Osteoblast (primary cell): ENCODE data around the gene CCBE1. TPM values are rescaled to one million over a fixed set of nuclear protein-coding genes. Genes with fewer than 3 reads are reported as not detected.

Experiments used
- DNase-seq: peaks from one replicate; pipeline ENCODE4 v3.0.0; 2011; ENCODE audit warnings: low spot score, mixed read lengths; ENCODE audit not compliant: insufficient read length; ENCODE audit errors: missing footprints
- H2AFZ ChIP-seq: 2 replicates; pipeline ENCODE4 v1.6.0; 2011; ENCODE audit warnings: mild to moderate bottlenecking, low read length
- H3K27ac ChIP-seq: 2 replicates; pipeline ENCODE4 v1.5.1; 2011; ENCODE audit warnings: mild to moderate bottlenecking, low read depth, low read length, moderate library complexity
- H3K27me3 ChIP-seq: 2 replicates; pipeline ENCODE4 v1.6.0; 2012; ENCODE audit warnings: mild to moderate bottlenecking, control low read depth, inconsistent platforms, low read length, moderate library complexity; ENCODE audit not compliant: insufficient read depth
- H3K36me3 ChIP-seq: 2 replicates; pipeline ENCODE4 v1.5.1; 2011; ENCODE audit warnings: mild to moderate bottlenecking, low read length, control low read depth, moderate library complexity; ENCODE audit not compliant: insufficient read depth
- H3K4me1 ChIP-seq: 2 replicates; pipeline ENCODE4 v1.5.1; 2011; ENCODE audit warnings: mild to moderate bottlenecking, low read length, control low read depth, moderate library complexity; ENCODE audit not compliant: insufficient read depth
- H3K4me2 ChIP-seq: 2 replicates; pipeline ENCODE4 v1.6.0; 2011; ENCODE audit warnings: mild to moderate bottlenecking, low read length; ENCODE audit not compliant: insufficient read depth
- H3K4me3 ChIP-seq: fragments of 200-600 bp; sonication (generic); 3 replicates; pipeline ENCODE4 v1.5.1; 2012; ENCODE audit warnings: mild to moderate bottlenecking, low read length, inconsistent platforms; ENCODE audit not compliant: insufficient read depth
- H3K79me2 ChIP-seq: 2 replicates; pipeline ENCODE4 v1.6.0; 2012; ENCODE audit warnings: mild to moderate bottlenecking, low read length, control low read depth, inconsistent platforms; ENCODE audit not compliant: insufficient read depth
- H3K9me3 ChIP-seq: 2 replicates; pipeline ENCODE4 v1.5.1; 2011; ENCODE audit warnings: low read depth, low read length, control low read depth
- H4K20me1 ChIP-seq: 2 replicates; pipeline ENCODE4 v1.6.0; 2012; ENCODE audit warnings: mild to moderate bottlenecking, low read length, control low read depth; ENCODE audit not compliant: insufficient read depth
- CTCF ChIP-seq: IDR thresholded peaks from 2 replicates; pipeline ENCODE4 v1.5.1; 2011; ENCODE audit warnings: mild to moderate bottlenecking, low read depth, low read length, moderate library complexity; ENCODE audit errors: extremely low read depth
- total RNA-seq: library from RNA; depleted of rRNA; stranded (reverse); fragments of >200 nt; gene quantifications from 2 replicates; pipeline ENCODE4 v1.2.3, GENCODE V29; 2012

CCBE1 gene
- total RNA-seq, 1 donor = 51.4 TPM

- H3K4me1 ChIP-seq = peaks cover 8% of the 10 kb centered on the region
- no peak overlapping the region for H2AFZ ChIP-seq
- peaks cover 98% of the 10 kb centered on the region for H3K79me2 ChIP-seq
- peaks cover 6% of the 10 kb centered on the region for H3K36me3 ChIP-seq
- TF ChIP-seq CTCF = no peak
- H4K20me1 ChIP-seq = peaks cover 55% of the 10 kb centered on the region
- DNase-seq = no peak
- H3K27me3 ChIP-seq = no peaks in the 10 kb centered on the region
- no peak overlapping the region for H3K4me2 ChIP-seq
- H3K27ac ChIP-seq = no peak overlapping the region
- H3K9me3 ChIP-seq = no peaks in the 10 kb centered on the region
- no peak overlapping the region for H3K4me3 ChIP-seq
Measured at GRCh38 chr18:59560556-59560955, 136.7 kb downstream of the CCBE1 start.

DNA sequence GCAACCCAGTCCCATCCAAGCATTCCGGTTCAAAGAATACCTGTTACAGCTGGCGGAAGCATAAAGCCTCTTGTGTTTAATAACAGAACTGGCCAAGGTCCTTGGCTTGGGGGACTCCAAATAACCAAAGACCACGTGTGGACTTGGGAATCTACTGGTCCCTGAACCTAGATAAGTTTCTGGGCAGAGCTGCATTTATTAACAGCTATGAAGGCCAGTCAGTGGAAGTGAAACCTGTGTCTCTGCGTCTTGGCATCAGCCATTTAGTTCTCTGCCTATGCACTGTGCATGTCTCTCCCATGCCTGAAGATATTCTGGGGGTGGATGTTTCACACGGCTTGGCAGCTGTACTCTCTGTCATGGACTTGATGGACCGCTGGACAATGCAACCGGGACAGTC lies 137.7 kb downstream of the CCBE1 start:
- peaks cover 8% of the 10 kb centered on the region for H3K4me1 ChIP-seq
- H3K4me3 ChIP-seq = no peak overlapping the region
- no peak overlapping the region for H3K4me2 ChIP-seq
- no peak for TF ChIP-seq CTCF
- H3K79me2 ChIP-seq = peaks cover 98% of the 10 kb centered on the region
- peaks cover 65% of the 10 kb centered on the region for H4K20me1 ChIP-seq
- no peaks in the 10 kb centered on the region for H3K9me3 ChIP-seq
- no peaks in the 10 kb centered on the region for H3K27me3 ChIP-seq
- no peak overlapping the region for H3K27ac ChIP-seq
- H3K36me3 ChIP-seq = peaks cover 8% of the 10 kb centered on the region
- H2AFZ ChIP-seq = no peak overlapping the region
- DNase-seq = no peak

GRCh38 chr18:59555995-59556659 lies 141.1 kb downstream of the CCBE1 start:
- Histone ChIP-seq H4K20me1 (peaks cover 76% of the 10 kb centered on the region), H3K27me3 (no peaks in the 10 kb centered on the region), H3K4me2 (no peak overlapping the region), H3K27ac (no peak overlapping the region), H3K79me2 (peaks cover 99% of the 10 kb centered on the region), H3K36me3 (peaks cover 8% of the 10 kb centered on the region), H3K4me3 (no peak overlapping the region), H2AFZ (no peak overlapping the region), H3K9me3 (no peaks in the 10 kb centered on the region), H3K4me1 (peaks cover 8% of the 10 kb centered on the region)
- DNase-seq = no peak
- no peak for TF ChIP-seq CTCF

DNA sequence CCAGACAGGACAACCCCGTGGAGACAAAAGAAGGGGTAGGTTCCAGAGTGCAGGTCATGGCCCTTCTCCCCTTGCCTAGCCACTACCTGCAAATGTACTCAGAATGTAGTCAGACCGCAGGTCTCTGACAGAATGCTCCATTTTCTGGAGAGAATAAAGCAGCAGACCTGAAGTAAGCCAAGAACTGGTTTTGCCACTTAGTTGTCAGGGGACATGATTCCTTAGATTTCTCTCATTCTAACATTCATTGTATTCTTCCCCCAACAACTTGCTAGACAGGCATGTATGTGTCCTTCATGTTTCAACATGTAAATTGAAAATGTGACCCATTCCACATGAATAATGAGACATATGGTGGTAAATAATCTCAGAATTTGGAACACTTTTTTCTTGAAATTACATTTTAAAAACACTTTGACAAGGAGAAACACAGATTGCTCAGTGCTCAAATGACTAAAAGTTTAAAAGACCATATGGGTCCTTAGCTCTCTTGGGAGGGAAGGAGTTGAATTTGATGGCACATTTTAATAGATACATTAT lies 142.4 kb downstream of the CCBE1 start:
- Histone ChIP-seq H3K79me2 (peaks cover 98% of the 10 kb centered on the region), H4K20me1 (peaks cover 78% of the 10 kb centered on the region), H3K27ac (no peak overlapping the region), H3K9me3 (no peaks in the 10 kb centered on the region), H3K36me3 (peaks cover 8% of the 10 kb centered on the region), H3K4me1 (peaks cover 8% of the 10 kb centered on the region), H2AFZ (no peak overlapping the region), H3K4me3 (no peak overlapping the region), H3K27me3 (no peaks in the 10 kb centered on the region), H3K4me2 (no peak overlapping the region)
- no peak for DNase-seq
- TF ChIP-seq CTCF = no peak
